A549 (cell line): ENCODE measurements around the gene ARL15. TPM values are rescaled to one million over a fixed set of nuclear protein-coding genes. Genes with fewer than 3 reads are reported as not detected.

Experiments
- ATAC-seq, 2 experiments: fragments of 200-7000 bp in 1 of 2; fragments of >200 bp in 1 of 2; cut with Nextera tagmentation in 1 of 2; cut with Tn5 transposase in 1 of 2; 3 replicates each; pipeline versions ENCODE4 v1.8.0 to v1.9.1; 2018 to 2020; ENCODE audit warnings: mild to moderate bottlenecking in 1 of 2, moderate library complexity in 1 of 2
- CTCF ChIA-PET: fragments of 300-600 bp; sonication (Branson Sonifier 250); formaldehyde crosslinking; extraction: SDS; loops from one replicate; lab custom pipeline; 2021; ENCODE audit warnings: antibody characterized with exemption, inconsistent platforms; lab: Yijun Ruan, JAX
- POLR2A ChIA-PET: fragments of 350-600 bp; formaldehyde crosslinking; extraction: SDS; loops from one replicate; lab custom pipeline; 2021; ENCODE audit warnings: antibody characterized with exemption, inconsistent platforms; lab: Yijun Ruan, JAX
- DNase-seq, 2 experiments: peaks; one replicate each; pipeline versions ENCODE4 v3.0.0 to v3.0.0-alpha.2; 2011 to 2016; ENCODE audit warnings: low read depth in 1 of 2, low spot score in 1 of 2
- FAIRE-seq: peaks from 2 replicates; lab custom pipeline; 2011; peaks lifted over from hg19 to GRCh38; lab: Jason Lieb, UNC
- H3K27ac ChIP-seq, 2 experiments: fragments of >200 bp; sonication (Bioruptor Twin); formaldehyde crosslinking; 3 replicates each; pipeline ENCODE4 v1.5.1; 2016 to 2017
- H3K4me1 ChIP-seq: fragments of >200 bp; sonication (Bioruptor Twin); formaldehyde crosslinking; 3 replicates; pipeline ENCODE4 v1.6.1; 2016
- H3K4me2 ChIP-seq: fragments of >200 bp; sonication (Bioruptor Twin); formaldehyde crosslinking; 3 replicates; pipeline ENCODE4 v1.6.1; 2016
- H3K4me3 ChIP-seq: fragments of >200 bp; sonication (Bioruptor Twin); formaldehyde crosslinking; 3 replicates; pipeline ENCODE4 v1.5.1; 2016
- H3K9me3 ChIP-seq: fragments of >200 bp; sonication (Bioruptor Twin); formaldehyde crosslinking; 3 replicates; pipeline ENCODE4 v1.6.1; 2016
- CHD2 ChIP-seq: fragments of 150-350 bp; IDR thresholded peaks from 2 replicates; pipeline ENCODE4 v1.6.1; 2014; ENCODE audit warnings: low read length; ENCODE audit not compliant: partially characterized antibody
- CHD4 ChIP-seq: fragments of 200-600 bp; sonication (generic); IDR thresholded peaks from 2 replicates; pipeline ENCODE4 v1.6.1; 2016; ENCODE audit warnings: antibody characterized with exemption, mild to moderate bottlenecking, borderline replicate concordance
- EHF ChIP-seq: fragments of 250-450 bp; sonication (Bioruptor Pico); IDR thresholded peaks from 2 replicates; pipeline ENCODE4 v1.5.0; 2020; ENCODE audit warnings: mild to moderate bottlenecking
- EP300 ChIP-seq, 2 experiments: fragments of >200 bp; sonication (Bioruptor Twin); formaldehyde crosslinking; IDR thresholded peaks; 2 replicates in 1 of 2; 3 replicates in 1 of 2; pipeline ENCODE4 v1.6.1; 2016 to 2017
- FOSL2 ChIP-seq, 2 experiments: fragments of 450-650 bp in 1 of 2; fragments of >200 bp in 1 of 2; sonication (Bioruptor Twin) in 1 of 2; formaldehyde crosslinking; IDR thresholded peaks; 2 replicates each; pipeline versions ENCODE4 v1.5.0 to v1.6.1; 2016 to 2020; ENCODE audit warnings: mild to moderate bottlenecking in 1 of 2, moderate library complexity in 1 of 2
- HOXA7 ChIP-seq: fragments of 250-450 bp; sonication (Bioruptor Pico); IDR thresholded peaks from 2 replicates; pipeline ENCODE4 v1.5.0; 2020; ENCODE audit warnings: mild to moderate bottlenecking, moderate library complexity
- JUNB ChIP-seq: fragments of >200 bp; sonication (Bioruptor Twin); formaldehyde crosslinking; IDR thresholded peaks from 2 replicates; pipeline ENCODE4 v1.6.1; 2016
- MAFK ChIP-seq: fragments of 450-650 bp; IDR thresholded peaks from 2 replicates; pipeline ENCODE4 v1.6.1; 2014; ENCODE audit not compliant: partially characterized antibody
- NFE2L2 ChIP-seq: fragments of 150-350 bp; conservative IDR thresholded peaks from 2 replicates; pipeline ENCODE4 v1.6.1; 2014; ENCODE audit warnings: low read length
- POLR2A ChIP-seq: IDR thresholded peaks from 2 replicates; pipeline ENCODE4 v1.6.1; 2012; ENCODE audit warnings: mild to moderate bottlenecking, low read length
- RAD21 ChIP-seq, 2 experiments: fragments of >200 bp in 1 of 2; sonication (Bioruptor Twin) in 1 of 2; formaldehyde crosslinking in 1 of 2; IDR thresholded peaks in 1 of 2; conservative IDR thresholded peaks in 1 of 2; 2 replicates in 1 of 2; 3 replicates in 1 of 2; pipeline ENCODE4 v1.6.1; 2012 to 2018; ENCODE audit warnings: inconsistent platforms in 1 of 2
- SMC3 ChIP-seq: fragments of >200 bp; sonication (Bioruptor Twin); formaldehyde crosslinking; IDR thresholded peaks from 3 replicates; pipeline ENCODE4 v1.6.1; 2018; ENCODE audit warnings: inconsistent platforms
- TP53 ChIP-seq: fragments of 250-450 bp; sonication (Bioruptor Pico); IDR thresholded peaks from 2 replicates; pipeline ENCODE4 v1.5.0; 2021; ENCODE audit warnings: mild to moderate bottlenecking, moderate library complexity
- WGBS: methylation state at CpG from one replicate; pipeline ENCODE4 v1.1.6; 2017; ENCODE audit errors: missing lambda C conversion rate; 5-methylcytosine and 5-hydroxymethylcytosine counted together
- polyA plus RNA-seq, 4 experiments: library from polyadenylated mRNA; depleted of rRNA in 3 of 4; stranded (reverse); fragments of >200 nt; fragmentation: RNase III in 1 of 4; extraction: RNeasy Plus Mini Kit Qiagen cat#74134 plus additional on column Dnase treatment in 1 of 4; gene quantifications; 2 replicates in 3 of 4; 3 replicates in 1 of 4; pipeline ENCODE4 v1.2.3, GENCODE V29; 2011 to 2017
- TF ChIP-seq, protein P1 (sequence below): IDR thresholded peaks from 2 replicates; pipeline ENCODE4 v1.6.1; 2012
- TF ChIP-seq, protein P2 (sequence below): fragments of 250-450 bp; sonication (Bioruptor Pico); IDR thresholded peaks from 2 replicates; pipeline ENCODE4 v1.5.0; 2021; ENCODE audit warnings: mild to moderate bottlenecking, moderate library complexity, borderline replicate concordance
- TF ChIP-seq, protein P3 (sequence below): IDR thresholded peaks from 2 replicates; pipeline ENCODE4 v1.6.1; 2012; ENCODE audit warnings: low read depth, borderline replicate concordance
- TF ChIP-seq, protein P4 (sequence below): fragments of >200 bp; sonication (Bioruptor Twin); formaldehyde crosslinking; IDR thresholded peaks from 2 replicates; pipeline ENCODE4 v1.6.1; 2016
- TF ChIP-seq, protein P5 (sequence below): fragments of 450-650 bp; IDR thresholded peaks from 2 replicates; pipeline ENCODE4 v1.6.1; 2014; ENCODE audit warnings: antibody characterized with exemption

The ARL15 gene
- polyA plus RNA-seq, 2 of the 4 experiments (the other 2 are of a cell fraction), result 11.8 to 12.1 TPM

DNA sequence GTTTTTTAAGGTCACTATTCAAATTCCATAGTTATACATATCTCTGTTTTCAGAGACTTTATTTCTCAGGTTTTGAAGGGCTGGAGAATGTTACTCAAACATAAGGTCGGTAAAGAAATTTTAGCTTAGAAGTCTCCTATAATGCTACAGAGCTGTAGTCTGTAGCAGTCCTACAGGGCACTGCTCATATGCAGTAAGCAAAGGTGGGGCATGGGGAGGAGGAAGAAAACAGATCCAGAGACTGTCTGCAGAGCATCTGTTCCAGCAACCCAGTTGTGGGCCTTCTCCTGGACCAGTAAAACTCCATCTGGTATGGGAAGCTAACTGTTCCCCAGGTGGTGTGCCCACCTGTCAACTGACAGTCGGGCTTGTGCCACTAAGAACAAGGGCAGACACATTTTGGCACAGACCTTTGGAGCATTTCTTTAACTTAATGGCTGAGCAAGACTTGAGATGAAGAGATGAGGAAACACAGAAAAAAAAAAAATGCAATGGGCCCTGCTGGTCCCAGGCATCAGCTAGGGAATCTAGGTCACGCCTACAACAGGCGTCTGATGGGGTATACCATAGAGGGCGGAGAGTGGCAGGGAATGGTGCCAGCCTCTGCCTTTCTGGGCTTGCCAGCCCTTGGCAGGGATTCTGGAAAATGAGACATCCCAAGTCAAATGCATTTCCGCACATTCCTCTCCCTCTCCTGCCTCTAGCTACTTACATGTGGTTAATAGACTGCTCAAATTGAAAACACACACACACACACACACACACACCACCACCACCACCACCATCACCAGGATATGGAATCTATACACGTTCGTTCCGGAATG, 218.9 kb downstream of the ARL15 start:
- WGBS, result 88% methylated on average over 9 of the region's 9 CpGs
- peaks cover 15% of the 10 kb centered on the region; the same call in 2 of the 3 replicates for H3K4me1 ChIP-seq
- no peak for FAIRE-seq
- peak in 1 of 2 experiments; percentile 46; a peak in 1 of 6 replicates for ATAC-seq
- H3K27ac ChIP-seq, result peak overlapping the region; percentile 0 to 67; a peak in 4 of 6 replicates
- H3K9me3 ChIP-seq, result no peaks in the 10 kb centered on the region
- H3K4me2 ChIP-seq, result no peak overlapping the region
- no peak for DNase-seq
- no peak overlapping the region for H3K4me3 ChIP-seq
- ChIA-PET CTCF (no interaction called here), POLR2A (no interaction called here)
- TF ChIP-seq HOXA7 (CRISPR knock-in tag) (no peak), MAFK (no peak), CHD4 (no peak)

DNA sequence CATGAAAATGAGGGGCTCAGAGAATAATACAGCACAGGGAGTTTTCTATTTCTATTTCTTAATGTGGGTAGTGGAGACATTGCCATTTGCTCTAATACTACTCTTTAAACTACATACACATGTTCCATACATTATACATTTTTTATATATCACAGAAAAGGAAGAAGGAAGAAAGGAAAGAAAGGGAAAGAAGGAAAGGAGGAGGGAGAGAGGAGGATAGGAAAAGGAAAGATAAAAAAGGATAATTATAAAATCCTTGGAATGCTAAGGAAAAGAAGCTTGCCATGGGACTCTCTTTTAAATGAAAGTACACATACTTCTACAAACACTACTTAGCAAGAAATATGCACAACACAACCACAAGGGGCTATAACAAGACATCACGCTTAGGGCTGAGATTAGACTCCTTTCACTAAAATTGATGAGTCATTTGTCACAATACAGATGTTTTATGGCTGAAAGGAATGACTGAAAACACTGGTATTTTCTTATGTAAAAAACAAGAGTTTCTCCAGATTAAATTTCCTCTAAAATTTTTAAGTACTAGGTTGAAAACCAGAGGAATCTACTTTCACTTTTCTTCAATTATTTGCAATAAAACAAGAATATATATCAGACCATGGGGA, 219.8 kb downstream of the ARL15 start:
- Histone ChIP-seq H3K4me2 (peak overlapping the region; percentile 29; the same call in 2 of the 3 replicates), H3K9me3 (no peaks in the 10 kb centered on the region), H3K27ac (peak overlapping the region; percentile 0 to 67; a peak in 3 of 6 replicates), H3K4me1 (peaks cover 15% of the 10 kb centered on the region; the same call in 2 of the 3 replicates), H3K4me3 (no peak overlapping the region)
- FAIRE-seq, result no peak
- peak; percentile 88 for TF ChIP-seq NFE2L2
- TF ChIP-seq, protein P1, sequence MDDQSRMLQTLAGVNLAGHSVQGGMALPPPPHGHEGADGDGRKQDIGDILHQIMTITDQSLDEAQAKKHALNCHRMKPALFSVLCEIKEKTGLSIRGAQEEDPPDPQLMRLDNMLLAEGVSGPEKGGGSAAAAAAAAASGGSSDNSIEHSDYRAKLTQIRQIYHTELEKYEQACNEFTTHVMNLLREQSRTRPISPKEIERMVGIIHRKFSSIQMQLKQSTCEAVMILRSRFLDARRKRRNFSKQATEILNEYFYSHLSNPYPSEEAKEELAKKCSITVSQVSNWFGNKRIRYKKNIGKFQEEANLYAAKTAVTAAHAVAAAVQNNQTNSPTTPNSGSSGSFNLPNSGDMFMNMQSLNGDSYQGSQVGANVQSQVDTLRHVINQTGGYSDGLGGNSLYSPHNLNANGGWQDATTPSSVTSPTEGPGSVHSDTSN, result no peak
- TF ChIP-seq FOSL2 (IDR thresholded peaks at IDR 0.05), result no peak
- peak; percentile 84 for TF ChIP-seq FOSL2 (CRISPR knock-in tag; IDR thresholded peaks at IDR 0.05)
- TF ChIP-seq MAFK, result peak; percentile 93
- TF ChIP-seq SMC3, result no peak
- TF ChIP-seq CHD4, result no peak
- 26% methylated on average over 1 of the region's 1 CpG for WGBS
- ChIA-PET CTCF (no interaction called here), POLR2A (no interaction called here)
- peak; percentile 66 to 85; a peak in 5 of 6 replicates for ATAC-seq
- peak; percentile 18 to 72 for DNase-seq

DNA sequence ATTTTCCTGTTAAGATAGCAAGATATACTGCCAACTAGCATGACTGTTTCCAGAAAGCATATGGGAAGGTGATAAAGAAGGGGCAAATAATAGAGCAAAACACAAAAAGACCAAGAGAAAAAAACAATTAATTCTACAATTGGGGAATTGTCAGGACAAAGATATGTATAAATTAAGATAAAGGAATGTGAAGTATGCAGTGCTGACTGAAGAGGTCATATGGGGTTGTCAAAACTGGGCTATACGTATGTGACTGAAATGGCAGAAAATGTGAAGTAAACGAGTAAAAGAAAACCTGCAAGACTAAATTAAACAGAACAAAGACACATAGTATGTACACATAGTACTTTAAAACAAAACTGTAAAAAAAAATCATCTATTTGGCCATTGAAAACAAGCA, 222.3 kb downstream of the ARL15 start:
- TF ChIP-seq POLR2A (no peak), EHF (CRISPR knock-in tag) (no peak), CHD2 (no peak), TP53 (no peak), EP300 (IDR thresholded peaks at IDR 0.05) (no peak)
- TF ChIP-seq, protein P2, sequence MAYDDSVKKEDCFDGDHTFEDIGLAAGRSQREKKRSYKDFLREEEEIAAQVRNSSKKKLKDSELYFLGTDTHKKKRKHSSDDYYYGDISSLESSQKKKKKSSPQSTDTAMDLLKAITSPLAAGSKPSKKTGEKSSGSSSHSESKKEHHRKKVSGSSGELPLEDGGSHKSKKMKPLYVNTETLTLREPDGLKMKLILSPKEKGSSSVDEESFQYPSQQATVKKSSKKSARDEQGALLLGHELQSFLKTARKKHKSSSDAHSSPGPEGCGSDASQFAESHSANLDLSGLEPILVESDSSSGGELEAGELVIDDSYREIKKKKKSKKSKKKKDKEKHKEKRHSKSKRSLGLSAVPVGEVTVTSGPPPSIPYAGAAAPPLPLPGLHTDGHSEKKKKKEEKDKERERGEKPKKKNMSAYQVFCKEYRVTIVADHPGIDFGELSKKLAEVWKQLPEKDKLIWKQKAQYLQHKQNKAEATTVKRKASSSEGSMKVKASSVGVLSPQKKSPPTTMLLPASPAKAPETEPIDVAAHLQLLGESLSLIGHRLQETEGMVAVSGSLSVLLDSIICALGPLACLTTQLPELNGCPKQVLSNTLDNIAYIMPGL, result no peak
- Histone ChIP-seq H3K4me3 (no peak overlapping the region), H3K4me1 (peaks cover 16% of the 10 kb centered on the region), H3K9me3 (no peaks in the 10 kb centered on the region), H3K27ac (no peak overlapping the region), H3K4me2 (no peak overlapping the region)
- no peak for FAIRE-seq
- ATAC-seq, result no peak
- no peak for DNase-seq
- ChIA-PET CTCF (interaction anchor here (0.6 kb wide), 1 partner anchor 105 kb away, joined by 3 read pairs; no protein-coding TSS in a partner anchor), POLR2A (no interaction called here)
- WGBS, result 77% methylated on average over 2 of the region's 2 CpGs

DNA sequence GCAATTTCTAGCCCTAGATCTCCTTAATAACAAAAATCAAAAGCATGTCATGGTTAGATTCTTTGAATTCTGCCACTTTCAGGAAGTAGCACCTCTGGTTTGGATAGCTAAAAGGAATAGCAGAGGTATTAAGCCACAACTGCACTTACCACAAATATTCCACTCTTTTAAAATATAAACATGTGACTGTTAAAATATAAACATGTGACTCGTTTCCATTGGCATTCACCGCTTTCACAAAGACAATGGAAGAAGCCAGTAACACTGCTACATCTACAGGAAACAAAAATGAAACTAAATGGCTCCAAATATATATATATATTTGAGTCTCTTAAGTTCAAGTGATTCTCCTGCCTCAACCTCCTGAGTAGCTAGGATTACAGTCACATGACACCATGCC, 222.9 kb downstream of the ARL15 start:
- ChIA-PET POLR2A (no interaction called here), CTCF (no interaction called here)
- 50% methylated on average over 2 of the region's 2 CpGs for WGBS
- DNase-seq, result no peak
- TF ChIP-seq NFE2L2 (no peak), RAD21 (conservative IDR thresholded peaks at IDR 0.05 in 1 of 2, IDR thresholded peaks at IDR 0.05 in 1 of 2) (no peak), JUNB (no peak)
- TF ChIP-seq, protein P3, sequence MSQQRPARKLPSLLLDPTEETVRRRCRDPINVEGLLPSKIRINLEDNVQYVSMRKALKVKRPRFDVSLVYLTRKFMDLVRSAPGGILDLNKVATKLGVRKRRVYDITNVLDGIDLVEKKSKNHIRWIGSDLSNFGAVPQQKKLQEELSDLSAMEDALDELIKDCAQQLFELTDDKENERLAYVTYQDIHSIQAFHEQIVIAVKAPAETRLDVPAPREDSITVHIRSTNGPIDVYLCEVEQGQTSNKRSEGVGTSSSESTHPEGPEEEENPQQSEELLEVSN, result no peak
- TF ChIP-seq, protein P4, sequence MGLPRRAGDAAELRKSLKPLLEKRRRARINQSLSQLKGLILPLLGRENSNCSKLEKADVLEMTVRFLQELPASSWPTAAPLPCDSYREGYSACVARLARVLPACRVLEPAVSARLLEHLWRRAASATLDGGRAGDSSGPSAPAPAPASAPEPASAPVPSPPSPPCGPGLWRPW, result no peak
- TF ChIP-seq, protein P5, sequence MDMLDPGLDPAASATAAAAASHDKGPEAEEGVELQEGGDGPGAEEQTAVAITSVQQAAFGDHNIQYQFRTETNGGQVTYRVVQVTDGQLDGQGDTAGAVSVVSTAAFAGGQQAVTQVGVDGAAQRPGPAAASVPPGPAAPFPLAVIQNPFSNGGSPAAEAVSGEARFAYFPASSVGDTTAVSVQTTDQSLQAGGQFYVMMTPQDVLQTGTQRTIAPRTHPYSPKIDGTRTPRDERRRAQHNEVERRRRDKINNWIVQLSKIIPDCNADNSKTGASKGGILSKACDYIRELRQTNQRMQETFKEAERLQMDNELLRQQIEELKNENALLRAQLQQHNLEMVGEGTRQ, result peak; percentile 41; the same call in 1 of the 2 replicates
- no peaks in the 10 kb centered on the region for H3K9me3 ChIP-seq
- peaks cover 14% of the 10 kb centered on the region for H3K4me1 ChIP-seq
- no peak overlapping the region for H3K4me2 ChIP-seq
- FAIRE-seq, result no peak
- ATAC-seq, result no peak
- no peak overlapping the region for H3K4me3 ChIP-seq
- no peak overlapping the region for H3K27ac ChIP-seq
